HepG2 (cell line): ENCODE data around the gene APBB3. TPM values are rescaled to one million over a fixed set of nuclear protein-coding genes. Genes with fewer than 3 reads are reported as not detected.
A peak's percentile ranks its signal among the peaks of the same experiment; 100 is the strongest.

ENCODE experiments used
- ARID4A ChIP-seq: sonication (generic); formaldehyde crosslinking; IDR thresholded peaks from 2 replicates; pipeline ENCODE4 v1.5.0; 2020; ENCODE audit warnings: mild to moderate bottlenecking, missing genetic modification reagents, borderline replicate concordance
- BCL3 ChIP-seq: sonication (generic); formaldehyde crosslinking; IDR thresholded peaks from 2 replicates; pipeline ENCODE4 v1.5.1; 2020; ENCODE audit warnings: mild to moderate bottlenecking, missing genetic modification reagents, moderate library complexity
- FOXK1 ChIP-seq: sonication (generic); formaldehyde crosslinking; IDR thresholded peaks from 2 replicates; pipeline ENCODE4 v1.4.0; 2020; ENCODE audit warnings: low read depth, missing genetic modification reagents, borderline replicate concordance
- HNF1B ChIP-seq: sonication (generic); formaldehyde crosslinking; IDR thresholded peaks from 2 replicates; pipeline ENCODE4 v1.5.1; 2020; ENCODE audit warnings: mild to moderate bottlenecking, moderate library complexity, missing genetic modification reagents
- JDP2 ChIP-seq: sonication (generic); formaldehyde crosslinking; IDR thresholded peaks from 2 replicates; pipeline ENCODE4 v1.8.1; 2022; ENCODE audit warnings: missing genetic modification reagents, borderline replicate concordance
- KAT7 ChIP-seq: IDR thresholded peaks from 2 replicates; pipeline ENCODE4 v1.6.1; 2018; ENCODE audit warnings: borderline replicate concordance, missing compliant biosample characterization
- PRDM4 ChIP-seq: sonication (generic); formaldehyde crosslinking; IDR thresholded peaks from 2 replicates; pipeline ENCODE4 v1.9.0; 2021; ENCODE audit warnings: missing genetic modification reagents, borderline replicate concordance
- PREB ChIP-seq: sonication (generic); formaldehyde crosslinking; IDR thresholded peaks from 2 replicates; pipeline ENCODE4 v1.4.0; 2020; ENCODE audit warnings: missing genetic modification reagents
- SAP130 ChIP-seq: IDR thresholded peaks from 2 replicates; pipeline ENCODE4 v1.6.1; 2016; ENCODE audit warnings: low read depth
- TEAD3 ChIP-seq: optimal IDR thresholded peaks from 2 replicates; pipeline ENCODE3; 2016; ENCODE audit warnings: borderline replicate concordance
- ZFP62 ChIP-seq: sonication (generic); formaldehyde crosslinking; IDR thresholded peaks from 2 replicates; pipeline ENCODE4 v1.4.0; 2020; ENCODE audit warnings: missing genetic modification reagents
- ZMYM2 ChIP-seq: sonication (generic); formaldehyde crosslinking; IDR thresholded peaks from 2 replicates; pipeline ENCODE4 v1.8.0; 2022; ENCODE audit warnings: mild to moderate bottlenecking, missing genetic modification reagents
- ZNF557 ChIP-seq: sonication (generic); formaldehyde crosslinking; IDR thresholded peaks from 2 replicates; pipeline ENCODE4 v1.4.0; 2020; ENCODE audit warnings: missing genetic modification reagents
- ZNF691 ChIP-seq: sonication (generic); formaldehyde crosslinking; IDR thresholded peaks from 2 replicates; pipeline ENCODE4 v1.4.0; 2020; ENCODE audit warnings: missing genetic modification reagents, low read depth, mild to moderate bottlenecking, borderline replicate concordance
- ZNF775 ChIP-seq: sonication (generic); formaldehyde crosslinking; IDR thresholded peaks from 2 replicates; pipeline ENCODE4 v1.4.0; 2020; ENCODE audit warnings: missing genetic modification reagents, mild to moderate bottlenecking, moderate library complexity, borderline replicate concordance
- polyA plus RNA-seq, 8 experiments: library from polyadenylated mRNA; depleted of rRNA in 3 of 8; stranded (reverse) in 7 of 8; unstranded in 1 of 8; fragments of >200 nt; fragmentation: Illumina TruSeq in 4 of 8; extraction: Trizol in 4 of 8; gene quantifications; 2 replicates each; pipeline versions ENCODE4 v1.2.1 to v1.2.3, GENCODE V29; 2011 to 2016; ENCODE audit warnings: low read depth in 4 of 8, missing spikeins in 1 of 8, mixed read lengths in 1 of 8; ENCODE audit not compliant: insufficient read depth in 1 of 8
- total RNA-seq, 5 experiments: library from RNA; depleted of rRNA; stranded (reverse); fragments of >200 nt; fragmentation: Illumina TruSeq; extraction: Trizol; gene quantifications; 2 replicates each; pipeline ENCODE4 v1.2.3, GENCODE V29; 2016; ENCODE audit warnings: low read depth in 1 of 5

The APBB3 gene
- total and polyA plus RNA-seq, 2 of the 13 experiments (the other 11 are each of a cell fraction or from before 2014, with no cell fraction given) = 0.38 to 0.78 TPM

- TF ChIP-seq HNF1B (CRISPR knock-in tag) = peak; percentile 82
- peak; percentile 70 for TF ChIP-seq FOXK1 (CRISPR knock-in tag)
- peak; percentile 46; the same call in 1 of the 2 replicates for TF ChIP-seq ZNF691 (CRISPR knock-in tag)
- peak; percentile 61 for TF ChIP-seq BCL3 (CRISPR knock-in tag)
- TF ChIP-seq PREB = no peak
- TF ChIP-seq SAP130 (CRISPR knock-in tag) = peak; percentile 97
- peak; percentile 95 for TF ChIP-seq ARID4A (CRISPR knock-in tag)
- TF ChIP-seq JDP2 (CRISPR knock-in tag) = no peak
- TF ChIP-seq ZNF557 (CRISPR knock-in tag) = 0 out of 2 replicates have a peak, but pooled peaks have one; percentile 25
- peak; percentile 67 for TF ChIP-seq TEAD3 (CRISPR knock-in tag)
- peak; percentile 82; the same call in 1 of the 2 replicates for TF ChIP-seq PRDM4 (CRISPR knock-in tag)
- TF ChIP-seq ZNF775 (CRISPR knock-in tag) = no peak
- TF ChIP-seq KAT7 (CRISPR knock-in tag) = peak; percentile 96; the same call in 1 of the 2 replicates
- 0 out of 2 replicates have a peak, but pooled peaks have one; percentile 35 for TF ChIP-seq ZMYM2 (CRISPR knock-in tag)
- TF ChIP-seq ZFP62 (CRISPR knock-in tag) = no peak
These were observed 7.1 kb downstream of the APBB3 start, which contains the start of gene SRA1 (continued) for GRCh38 chr5:140557136-140557805.
